ENCODE results near the gene RBMY1D.
"Not testable (repeated sequence)": the region's sequence is repeated elsewhere in the genome, so short reads cannot be mapped to it uniquely, and the experiment has no call there.

The RBMY1D gene

DNA sequence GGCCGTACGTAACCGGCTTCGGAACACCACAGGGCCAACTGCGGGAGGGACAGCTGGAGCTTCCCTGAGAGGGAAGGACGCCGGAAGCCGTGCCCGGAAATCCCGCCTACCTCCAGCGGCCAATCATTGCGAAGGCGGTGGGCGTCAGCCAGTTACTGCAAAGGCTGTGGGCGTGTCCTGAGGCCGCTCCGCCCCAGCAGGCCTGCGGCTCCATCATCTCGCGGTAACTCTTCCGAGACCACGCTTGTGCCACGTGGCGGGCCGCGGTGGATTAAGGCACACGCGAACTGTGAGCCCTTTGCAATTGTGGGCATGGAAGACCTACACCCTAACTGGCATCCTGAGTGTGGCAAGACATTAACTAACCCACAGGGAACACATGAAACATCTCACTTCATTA, at the start of gene RBMY1D:
RBMY1D (minus strand) TSS at position 101 of the 400 bp plus-strand sequence. CDS start 2,013 bp downstream, outside the sequence.
- DNase-seq (ENCODE audit: low spot score), result not testable (repeated sequence)

DNA sequence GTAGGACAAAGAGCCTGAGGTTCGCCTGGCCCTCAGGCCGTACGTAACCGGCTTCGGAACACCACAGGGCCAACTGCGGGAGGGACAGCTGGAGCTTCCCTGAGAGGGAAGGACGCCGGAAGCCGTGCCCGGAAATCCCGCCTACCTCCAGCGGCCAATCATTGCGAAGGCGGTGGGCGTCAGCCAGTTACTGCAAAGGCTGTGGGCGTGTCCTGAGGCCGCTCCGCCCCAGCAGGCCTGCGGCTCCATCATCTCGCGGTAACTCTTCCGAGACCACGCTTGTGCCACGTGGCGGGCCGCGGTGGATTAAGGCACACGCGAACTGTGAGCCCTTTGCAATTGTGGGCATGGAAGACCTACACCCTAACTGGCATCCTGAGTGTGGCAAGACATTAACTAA, 23.6 kb upstream of the RBMY1D start, which contains the start of gene RBMY1E:
RBMY1E (minus strand) TSS at position 101 of the 400 bp plus-strand sequence. CDS start 1,978 bp downstream, outside the sequence.
- not testable (repeated sequence) for DNase-seq (ENCODE audit: low spot score)

DNA sequence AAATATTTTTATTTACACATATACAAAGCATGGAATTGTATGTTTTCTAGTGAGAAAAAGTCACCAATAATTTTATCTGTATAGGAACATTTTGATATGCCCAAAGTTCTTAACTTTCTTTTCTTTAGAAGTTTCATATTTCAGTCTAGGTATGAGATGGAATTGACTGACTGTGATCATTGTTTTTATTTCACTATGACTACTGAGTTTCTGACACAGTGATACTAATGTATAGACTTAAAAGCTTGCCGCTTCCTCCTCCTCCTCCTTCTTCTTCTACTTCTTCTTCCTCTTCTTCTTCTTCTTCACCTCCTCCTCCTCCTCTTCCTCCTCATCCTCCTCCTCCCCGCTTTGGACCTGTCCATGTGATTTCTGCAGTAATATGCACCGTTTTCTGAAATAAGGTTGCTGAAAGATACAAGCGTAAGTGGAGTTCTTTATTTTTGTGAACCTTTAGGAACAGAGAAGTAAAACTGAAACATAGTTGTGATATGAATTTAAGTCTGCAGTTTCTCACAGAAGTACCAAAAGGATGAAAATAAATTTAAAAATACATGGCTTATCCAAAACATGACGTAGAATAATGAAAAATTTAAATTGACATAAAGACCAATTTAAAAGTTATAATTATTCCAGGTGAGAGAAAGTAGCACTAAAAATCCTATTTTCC, 24.8 kb downstream of the RBMY1D start:
- DNase-seq (ENCODE audit: low spot score), result not testable (repeated sequence)

DNA sequence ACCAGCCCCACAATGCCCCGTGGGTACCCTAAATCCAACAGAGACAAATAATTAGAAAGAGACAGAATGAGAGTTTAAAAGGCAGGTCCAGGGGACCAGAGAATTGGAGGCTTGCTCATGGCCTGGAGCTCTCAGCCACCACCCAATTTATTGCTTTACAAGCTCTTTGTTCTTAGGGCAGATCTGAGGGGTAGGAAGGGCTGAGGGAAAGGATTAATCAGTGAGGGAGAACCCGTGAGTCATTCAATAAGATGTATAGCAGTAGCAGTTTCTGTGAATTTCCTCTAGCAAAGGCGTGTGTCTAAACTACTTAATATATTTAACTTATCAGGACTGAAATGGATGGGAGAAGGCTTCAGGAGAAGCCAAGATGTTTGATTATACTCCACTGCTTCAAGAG, 48.8 kb downstream of the RBMY1D start:
- no peak for DNase-seq (ENCODE audit: low spot score)

DNA sequence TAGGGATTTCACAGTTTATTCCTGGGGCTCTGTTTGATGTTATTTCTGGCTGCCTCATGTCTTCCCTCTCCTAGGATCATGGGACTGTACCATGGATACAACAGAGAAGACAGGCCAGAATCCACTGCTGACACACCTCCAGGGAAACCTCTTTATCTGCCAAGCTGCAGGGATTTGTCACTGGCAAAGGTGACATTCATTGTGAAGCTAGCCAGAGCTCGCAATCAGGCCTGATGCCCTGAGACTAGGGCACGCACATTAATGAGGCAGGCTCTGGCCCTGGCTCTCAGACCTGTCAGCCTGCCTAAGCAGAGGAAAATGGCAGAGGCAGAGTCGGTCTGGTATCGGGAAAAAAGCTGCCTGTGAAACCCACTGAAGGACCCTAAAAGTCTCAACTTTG, 52.2 kb downstream of the RBMY1D start:
- DNase-seq (ENCODE audit: low spot score), result no peak

DNA sequence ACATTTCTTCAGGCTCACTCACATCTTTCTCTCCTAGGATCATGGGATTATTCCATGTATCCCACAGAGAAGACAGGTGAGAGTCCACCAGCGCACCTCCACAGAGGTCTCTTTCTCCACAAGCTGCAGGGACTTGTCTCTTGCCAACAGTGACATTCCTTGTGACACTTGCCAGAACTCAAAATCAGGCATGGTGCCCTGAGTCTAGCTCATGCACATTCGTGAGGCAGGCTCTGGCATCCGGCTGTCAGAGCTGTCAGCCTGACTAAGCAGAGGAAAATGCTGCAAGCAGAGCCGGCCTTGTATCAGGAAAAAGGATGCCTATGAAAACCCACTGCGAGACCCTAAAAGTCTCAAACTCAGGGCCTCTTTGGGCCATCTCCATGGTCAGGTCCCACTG, 54.8 kb downstream of the RBMY1D start:
- no peak for DNase-seq (ENCODE audit: low spot score)

DNA sequence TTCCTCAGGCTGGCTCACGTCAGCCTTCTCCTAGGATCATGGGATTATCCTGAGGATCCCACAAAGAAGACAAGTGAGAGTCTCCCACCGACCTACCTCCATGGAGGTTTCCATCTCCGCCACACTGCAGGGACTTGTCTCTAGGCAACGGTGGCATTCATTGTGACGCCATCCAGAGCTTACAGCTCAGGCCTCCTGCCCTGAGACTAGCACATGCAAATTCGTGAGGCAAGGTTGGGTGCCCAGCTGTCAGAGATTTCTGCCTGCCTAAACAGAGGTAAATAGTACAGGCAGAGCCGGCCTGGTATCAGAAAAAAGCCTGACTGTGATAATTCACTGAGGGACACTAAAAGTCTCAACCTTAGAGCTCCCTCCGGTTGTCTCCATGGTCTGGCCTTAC, 58.0 kb downstream of the RBMY1D start:
- no peak for DNase-seq (ENCODE audit: low spot score)

DNA sequence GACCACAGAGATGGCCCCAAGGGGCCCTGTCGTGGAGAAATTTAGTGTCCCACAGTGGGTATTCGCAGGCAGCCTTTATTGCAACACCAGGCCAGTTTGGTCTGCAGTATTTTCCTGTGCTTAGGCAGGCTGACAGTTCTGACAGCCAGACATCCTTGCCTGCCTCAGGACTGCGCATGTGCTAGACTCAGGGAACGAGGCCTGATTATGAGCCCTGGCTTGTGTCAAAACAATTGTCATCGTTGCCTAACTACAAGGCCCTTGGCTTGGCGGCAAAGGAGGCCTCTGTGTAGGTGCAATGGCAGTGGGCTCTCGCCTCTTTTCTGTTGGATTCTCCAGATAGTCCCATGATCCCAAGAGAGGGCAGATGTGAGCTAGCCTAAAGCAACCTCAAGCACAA, 59.3 kb downstream of the RBMY1D start:
- no peak for DNase-seq (ENCODE audit: low spot score)
